GM19193 (cell line): ENCODE results near the gene SPRTN.

Experiments used
- POLR2A ChIP-seq: IDR thresholded peaks from 4 replicates; pipeline ENCODE4 v1.6.1; 2011; ENCODE audit not compliant: insufficient read depth, insufficient read length; ENCODE audit errors: extremely low read depth

Gene SPRTN

GRCh38 chr1:231357831-231358354 lies 19.8 kb downstream of the SPRTN start:
- no peak for TF ChIP-seq POLR2A

- TF ChIP-seq POLR2A, result no peak
Measured at GRCh38 chr1:231359113-231359512, 21.0 kb downstream of the SPRTN start.

- TF ChIP-seq POLR2A, result no peak
Measured at GRCh38 chr1:231362325-231362724, 24.2 kb downstream of the SPRTN start.

DNA sequence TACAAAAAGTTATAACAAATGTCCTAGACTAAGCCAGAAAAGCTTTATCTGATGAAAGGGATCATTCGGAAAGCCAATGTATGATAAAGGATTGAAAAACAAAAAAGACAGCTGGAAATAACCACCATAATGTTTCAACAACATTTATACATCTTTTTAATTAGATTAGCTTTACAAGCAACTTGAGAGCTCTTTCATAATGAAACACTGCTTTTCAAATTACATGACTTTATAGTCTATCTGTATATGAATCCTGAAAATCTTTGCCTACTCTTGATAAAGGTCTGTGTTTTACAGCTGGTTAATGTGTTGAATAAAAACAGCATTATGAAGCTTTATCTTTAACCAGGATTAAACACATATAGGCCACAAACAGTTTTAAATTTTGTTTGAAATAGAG lies 25.5 kb downstream of the SPRTN start:
- no peak for TF ChIP-seq POLR2A

DNA sequence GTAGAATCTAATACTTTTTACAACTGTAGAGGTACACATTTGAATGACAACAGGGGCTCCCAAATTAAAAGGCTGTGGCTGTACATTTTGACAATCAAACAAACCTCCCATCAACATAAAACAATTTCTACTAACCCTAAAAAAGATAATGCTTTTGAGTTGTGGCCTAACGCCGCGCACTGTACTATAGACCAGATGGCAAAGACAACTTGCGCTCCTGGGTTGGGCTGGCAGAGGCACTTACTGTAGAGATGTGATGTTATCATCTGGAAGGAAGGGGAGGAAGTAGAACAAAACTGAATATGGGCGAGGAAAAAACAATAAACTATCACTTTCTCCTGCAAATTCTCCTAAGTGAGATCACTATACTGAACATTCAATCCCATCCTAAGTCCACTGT lies 26.1 kb downstream of the SPRTN start:
- no peak for TF ChIP-seq POLR2A

DNA sequence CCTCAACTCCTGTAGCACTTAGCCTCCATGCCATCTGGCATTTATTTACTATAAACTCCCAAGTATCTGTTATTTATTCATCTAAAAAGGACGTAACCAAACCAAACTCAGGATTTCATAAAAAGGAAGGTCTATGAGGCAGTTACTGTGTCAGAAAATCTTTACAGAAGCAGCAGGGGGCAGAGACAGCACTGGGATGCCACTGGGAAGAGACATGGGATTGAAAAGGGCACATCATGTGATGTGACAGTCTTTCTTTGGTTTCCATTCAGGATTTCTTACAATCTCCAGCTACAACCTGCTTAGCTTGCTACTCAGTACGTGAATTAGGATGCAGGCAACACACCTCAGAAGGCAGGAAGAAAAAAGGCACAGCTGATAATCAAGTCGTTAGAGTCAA lies 31.2 kb downstream of the SPRTN start:
- no peak for TF ChIP-seq POLR2A

- TF ChIP-seq POLR2A, result no peak
Measured at GRCh38 chr1:231372501-231372900, 34.4 kb downstream of the SPRTN start.

DNA sequence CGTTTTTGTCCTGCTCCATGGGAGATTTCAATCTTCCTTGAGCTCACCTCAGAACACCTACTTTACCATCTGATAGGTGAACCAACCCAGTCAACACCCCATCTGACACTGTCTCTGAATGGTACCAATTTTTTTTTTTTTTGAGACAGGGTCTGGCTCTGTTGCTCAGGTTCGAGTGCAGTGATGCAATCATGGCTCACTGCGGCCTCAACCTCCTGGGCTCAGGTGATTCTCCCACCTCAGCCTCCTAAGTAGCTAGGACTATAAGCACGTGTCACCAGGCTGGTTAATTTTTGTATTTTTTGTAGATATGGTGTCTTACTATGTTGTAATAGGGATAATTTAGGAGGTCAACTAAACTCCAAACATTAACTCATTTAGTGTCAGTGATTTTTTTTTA lies 36.3 kb downstream of the SPRTN start:
- TF ChIP-seq POLR2A, result no peak

- no peak for TF ChIP-seq POLR2A
Measured at GRCh38 chr1:231376101-231376500, 38.0 kb downstream of the SPRTN start.

DNA sequence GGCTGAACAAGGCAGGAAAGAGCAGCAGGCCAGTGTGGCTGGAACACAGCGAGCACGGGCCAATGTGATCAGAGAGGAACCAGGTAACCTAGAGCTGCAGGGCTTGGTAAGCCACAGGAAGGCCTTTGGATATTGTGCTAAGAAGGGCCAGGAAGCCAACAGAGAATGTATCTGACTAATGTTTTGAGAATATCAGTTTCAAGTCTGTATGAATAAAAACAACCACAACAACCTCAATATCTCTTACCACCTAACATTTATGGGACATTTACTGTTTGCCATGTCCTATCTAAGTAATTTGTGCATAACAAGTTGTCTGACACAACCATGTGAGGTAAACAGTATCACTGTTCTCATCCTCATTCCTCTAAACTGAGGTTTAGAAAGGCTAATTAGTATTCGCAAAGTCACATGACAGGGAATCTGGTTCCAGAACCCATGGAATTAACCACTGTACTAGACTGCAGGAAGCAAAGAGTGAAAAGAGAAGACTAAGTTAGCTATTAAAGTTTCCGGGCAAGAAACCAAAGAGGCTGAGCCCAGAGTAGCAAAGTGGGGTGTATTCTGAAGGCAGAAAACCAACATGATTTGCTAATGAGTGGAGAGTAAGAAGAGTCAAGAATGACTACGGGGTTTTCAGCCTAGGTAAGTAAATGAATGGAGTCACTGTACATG lies 38.9 kb downstream of the SPRTN start:
- TF ChIP-seq POLR2A, result no peak

DNA sequence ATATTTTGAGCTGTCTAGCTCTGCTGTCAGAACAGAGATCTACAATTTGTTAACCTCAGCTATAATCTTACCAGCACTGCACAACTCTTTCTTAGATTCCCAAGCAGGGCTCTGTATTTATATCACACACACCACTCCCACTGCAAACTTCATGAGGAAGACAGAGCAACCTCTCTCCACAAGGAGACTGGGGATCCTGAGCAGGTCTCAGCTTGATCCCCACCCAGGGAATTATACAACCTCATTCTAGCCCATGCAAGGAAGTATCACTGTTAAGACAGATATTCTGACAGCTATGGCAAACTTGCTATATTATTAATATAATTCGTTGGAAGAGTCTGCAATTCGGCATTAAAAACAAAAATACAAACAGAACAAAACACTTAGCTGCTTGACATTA lies 43.6 kb downstream of the SPRTN start:
- no peak for TF ChIP-seq POLR2A

- TF ChIP-seq POLR2A, result no peak
Measured at GRCh38 chr1:231382426-231382825, 44.3 kb downstream of the SPRTN start.

DNA sequence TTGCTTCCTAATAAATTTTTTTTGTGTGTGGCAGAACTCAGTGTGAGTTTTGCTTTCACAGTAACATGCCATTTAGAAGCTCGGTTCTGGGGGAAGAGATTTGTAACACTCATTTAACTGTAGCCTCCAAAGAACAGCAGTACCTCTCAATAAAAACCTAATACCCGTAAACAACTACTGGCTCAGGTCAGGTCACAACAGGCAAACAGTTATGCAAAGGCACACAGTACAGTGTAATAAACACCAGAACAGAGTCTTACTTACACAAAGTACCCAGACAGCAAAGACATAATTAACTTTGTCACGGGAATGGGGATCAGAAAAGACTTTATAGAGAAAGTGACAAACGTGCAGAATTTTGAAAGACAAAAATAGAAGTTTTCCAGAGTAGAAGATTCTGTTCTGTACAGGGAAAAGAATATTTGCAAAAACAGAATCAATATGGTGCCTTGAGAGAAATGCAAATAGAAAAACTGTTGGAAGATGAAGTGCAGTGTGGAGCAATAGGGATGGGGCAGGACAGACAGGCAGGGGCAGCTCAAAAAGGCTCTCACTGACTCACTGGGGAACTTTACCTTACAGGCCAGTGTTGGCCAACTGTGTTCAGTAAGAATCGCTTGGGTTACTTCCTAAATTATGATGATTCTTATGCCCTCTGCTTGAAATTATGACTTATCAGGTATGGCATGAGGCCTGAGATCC lies 45.2 kb downstream of the SPRTN start:
- no peak for TF ChIP-seq POLR2A

GRCh38 chr1:231384696-231385415 lies 46.8 kb downstream of the SPRTN start:
- TF ChIP-seq POLR2A, result no peak

- no peak for TF ChIP-seq POLR2A
Measured at GRCh38 chr1:231385416-231385748, 47.3 kb downstream of the SPRTN start.

DNA sequence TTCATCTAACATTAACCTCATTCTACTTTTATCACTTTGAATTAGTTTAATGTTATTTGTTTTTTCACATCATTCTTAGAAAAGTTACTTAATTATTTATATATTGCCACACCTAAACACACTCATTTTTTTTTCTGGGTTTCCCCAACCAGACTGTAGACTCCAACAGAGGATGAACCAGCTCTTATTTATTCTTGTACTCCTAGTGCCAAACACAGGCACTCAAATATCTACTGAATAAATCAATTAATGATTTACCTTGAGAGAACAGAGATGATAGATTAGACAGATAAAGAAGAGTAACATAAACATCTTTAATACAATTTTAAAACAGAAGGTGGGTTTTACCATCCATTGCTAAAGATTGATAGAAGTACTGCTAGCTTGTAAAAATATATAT lies 48.4 kb downstream of the SPRTN start:
- TF ChIP-seq POLR2A, result no peak
